Right lung (tissue), 5 donors: ENCODE results near the gene LRP2. TPM values are rescaled to one million over a fixed set of nuclear protein-coding genes. Genes with fewer than 3 reads are reported as not detected.

Experiments used
- DNase-seq, 2 donors: peaks; one replicate each; pipeline ENCODE4 v3.0.0-alpha.2; 2013
- polyA plus RNA-seq, 5 donors: library from polyadenylated mRNA; unstranded; fragments of 120-200 nt; gene quantifications; one replicate each; pipeline versions ENCODE4 v1.2.1 to v1.2.3, GENCODE V29; 2013; ENCODE audit warnings: inconsistent platforms in 1 of 5, low replicate concordance in 1 of 5; ENCODE audit not compliant: insufficient read length in 5 of 5, insufficient read depth in 1 of 5

LRP2 gene
- polyA plus RNA-seq, 5 donors = 1.9 to 4.3 (median 2.9) TPM

DNA sequence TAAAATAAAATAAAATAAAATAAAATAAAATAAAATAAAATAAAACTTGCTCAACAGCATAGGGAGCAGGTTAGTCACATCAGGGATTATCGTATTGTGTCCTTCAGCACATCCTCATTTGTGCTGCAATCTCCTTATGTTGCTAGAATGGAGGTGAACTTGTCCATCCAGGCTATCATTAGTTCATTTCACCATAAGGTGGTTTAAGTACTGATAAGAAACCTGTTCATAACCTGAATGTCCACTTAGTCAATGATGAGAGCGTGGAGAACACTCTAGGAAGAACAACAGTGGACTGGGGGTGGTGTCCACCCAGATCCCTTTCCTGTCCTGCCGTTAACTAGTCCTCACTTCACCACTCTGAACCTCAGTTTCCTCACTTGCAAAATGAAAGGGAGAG, 271.1 kb downstream of the LRP2 start:
- DNase-seq = no peak

DNA sequence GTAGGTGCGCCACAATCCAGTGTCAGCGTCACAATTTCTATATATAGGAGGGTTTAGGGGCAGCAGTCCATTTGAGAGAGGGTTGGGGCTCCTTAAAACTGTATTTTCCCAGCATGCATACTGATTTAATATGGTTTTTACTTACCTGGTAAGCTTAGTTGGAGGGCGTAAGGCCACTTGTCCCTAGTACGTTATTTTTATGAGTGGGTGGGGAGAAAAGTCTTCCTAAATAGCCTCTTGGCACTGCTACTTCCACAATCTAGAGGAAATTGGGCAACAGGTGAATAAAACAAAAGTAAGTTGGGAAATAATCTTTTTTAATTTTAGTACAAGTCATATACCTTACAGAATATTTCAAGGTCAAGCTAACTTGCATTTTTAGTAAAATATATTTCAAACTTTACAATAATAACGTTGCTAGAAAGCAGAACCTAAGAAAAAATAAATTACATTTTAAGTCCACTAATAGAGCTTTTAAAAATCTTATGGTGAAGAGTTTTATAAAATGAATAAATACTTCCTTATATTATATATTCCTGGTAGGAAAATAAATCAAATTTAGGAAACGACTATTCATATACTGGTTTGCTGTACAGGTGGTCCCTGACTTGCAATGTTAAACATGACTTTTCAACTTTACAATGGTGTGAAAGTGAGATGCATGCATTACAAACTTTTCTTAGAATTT, 272.1 kb downstream of the LRP2 start:
- DNase-seq = no peak

DNA sequence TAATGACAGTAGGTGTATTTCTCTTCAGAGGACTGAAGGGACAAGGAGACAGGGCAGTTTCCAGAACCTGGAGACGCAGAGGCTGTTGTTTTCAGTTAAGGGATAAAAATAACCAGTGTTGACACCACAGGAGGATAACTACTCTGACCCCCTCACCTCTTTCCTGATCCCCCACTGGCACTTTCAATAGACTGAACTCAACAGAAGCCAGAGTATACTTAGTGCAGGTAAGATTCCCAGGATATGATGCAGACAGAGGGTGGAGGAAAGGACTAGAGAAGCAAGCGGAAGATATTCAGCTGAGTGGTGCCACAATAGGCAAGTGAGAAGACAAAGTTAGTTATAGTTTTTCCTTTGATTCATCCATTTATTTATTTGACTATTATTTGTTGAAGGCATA, 273.2 kb downstream of the LRP2 start:
- no peak for DNase-seq

DNA sequence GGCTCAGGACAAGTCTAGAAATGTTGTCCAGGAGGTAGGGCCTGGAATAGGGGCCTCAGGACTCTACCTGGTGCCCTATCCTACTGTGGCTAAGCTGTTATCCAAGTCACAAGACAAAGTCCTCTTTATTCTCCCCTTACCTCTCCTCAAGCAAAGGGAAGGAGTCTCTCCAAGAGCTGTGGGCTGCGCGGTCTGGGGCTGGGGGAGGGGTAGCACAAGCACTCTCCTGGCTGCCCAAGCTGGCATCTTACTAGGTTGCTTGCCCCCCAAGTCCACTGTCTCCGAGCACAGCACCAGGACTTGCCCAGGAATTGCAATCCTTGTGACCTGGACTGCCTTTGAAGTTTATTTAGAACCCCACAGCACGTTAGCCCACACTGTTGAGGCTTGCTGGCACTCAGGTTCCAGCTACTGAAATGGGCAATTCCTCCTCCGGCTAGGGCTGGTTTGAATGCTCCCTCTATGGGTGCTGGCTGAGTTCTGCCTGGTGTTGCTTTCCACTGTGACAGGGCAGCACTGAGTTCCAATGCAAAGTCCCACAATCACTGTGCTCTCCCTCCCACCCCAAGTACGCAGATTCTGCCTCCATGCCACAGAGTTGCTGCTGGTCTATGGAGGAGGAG, 274.5 kb downstream of the LRP2 start:
- no peak for DNase-seq

DNA sequence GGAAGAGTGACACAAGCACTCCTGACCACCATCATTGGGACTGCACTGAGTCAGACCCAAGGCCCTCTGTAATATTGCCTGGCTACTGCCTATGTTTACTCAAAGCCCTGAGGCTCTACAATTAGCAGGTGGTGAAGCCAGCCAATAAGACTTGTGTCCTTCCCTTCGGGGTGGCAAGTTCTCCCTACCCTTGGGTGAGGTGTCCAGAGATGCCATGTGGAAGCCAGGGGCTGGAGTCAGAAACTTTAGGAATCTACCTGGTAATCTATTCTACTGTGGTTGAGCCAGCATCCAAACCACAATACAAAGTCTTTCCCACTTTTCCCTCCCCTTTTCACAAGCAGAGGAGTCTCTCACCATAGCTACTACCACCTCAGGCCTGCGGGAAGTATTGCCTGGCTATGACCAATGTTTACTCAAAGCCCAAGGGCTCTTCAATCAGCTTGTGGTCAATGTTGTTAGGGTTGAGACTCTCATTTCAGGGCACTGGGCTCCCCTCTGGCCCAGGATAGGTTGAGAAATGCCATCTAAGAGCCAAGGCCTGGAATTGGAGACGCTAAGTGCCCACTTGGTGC, 275.4 kb downstream of the LRP2 start:
- no peak for DNase-seq

DNA sequence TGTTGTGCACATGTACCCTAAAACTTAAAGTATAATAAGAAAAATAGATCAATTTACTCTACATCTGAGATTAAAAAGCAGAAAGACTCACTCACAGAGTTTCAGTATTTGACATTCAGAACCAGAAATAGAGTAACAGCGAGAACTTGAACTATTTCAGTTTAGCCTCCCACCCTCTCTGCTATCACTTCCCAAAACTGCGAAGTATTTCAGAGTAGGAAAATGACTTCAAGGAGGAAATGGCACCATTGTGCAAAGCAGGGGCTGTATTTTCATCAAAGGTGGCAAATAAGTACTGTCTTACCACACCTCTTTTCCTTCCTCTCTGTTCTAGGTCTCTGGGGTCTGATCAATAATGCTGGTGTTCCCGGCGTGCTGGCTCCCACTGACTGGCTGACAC, 279.3 kb downstream of the LRP2 start:
- DNase-seq = no peak

DNA sequence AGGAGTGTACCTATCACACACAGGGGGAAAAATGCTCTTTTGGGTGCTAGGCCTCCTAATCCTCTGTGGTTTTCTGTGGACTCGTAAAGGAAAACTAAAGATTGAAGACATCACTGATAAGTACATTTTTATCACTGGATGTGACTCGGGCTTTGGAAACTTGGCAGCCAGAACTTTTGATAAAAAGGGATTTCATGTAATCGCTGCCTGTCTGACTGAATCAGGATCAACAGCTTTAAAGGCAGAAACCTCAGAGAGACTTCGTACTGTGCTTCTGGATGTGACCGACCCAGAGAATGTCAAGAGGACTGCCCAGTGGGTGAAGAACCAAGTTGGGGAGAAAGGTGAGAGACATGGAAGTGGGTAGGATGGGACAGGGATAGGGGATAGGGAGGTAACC, 280.8 kb downstream of the LRP2 start:
- no peak for DNase-seq

DNA sequence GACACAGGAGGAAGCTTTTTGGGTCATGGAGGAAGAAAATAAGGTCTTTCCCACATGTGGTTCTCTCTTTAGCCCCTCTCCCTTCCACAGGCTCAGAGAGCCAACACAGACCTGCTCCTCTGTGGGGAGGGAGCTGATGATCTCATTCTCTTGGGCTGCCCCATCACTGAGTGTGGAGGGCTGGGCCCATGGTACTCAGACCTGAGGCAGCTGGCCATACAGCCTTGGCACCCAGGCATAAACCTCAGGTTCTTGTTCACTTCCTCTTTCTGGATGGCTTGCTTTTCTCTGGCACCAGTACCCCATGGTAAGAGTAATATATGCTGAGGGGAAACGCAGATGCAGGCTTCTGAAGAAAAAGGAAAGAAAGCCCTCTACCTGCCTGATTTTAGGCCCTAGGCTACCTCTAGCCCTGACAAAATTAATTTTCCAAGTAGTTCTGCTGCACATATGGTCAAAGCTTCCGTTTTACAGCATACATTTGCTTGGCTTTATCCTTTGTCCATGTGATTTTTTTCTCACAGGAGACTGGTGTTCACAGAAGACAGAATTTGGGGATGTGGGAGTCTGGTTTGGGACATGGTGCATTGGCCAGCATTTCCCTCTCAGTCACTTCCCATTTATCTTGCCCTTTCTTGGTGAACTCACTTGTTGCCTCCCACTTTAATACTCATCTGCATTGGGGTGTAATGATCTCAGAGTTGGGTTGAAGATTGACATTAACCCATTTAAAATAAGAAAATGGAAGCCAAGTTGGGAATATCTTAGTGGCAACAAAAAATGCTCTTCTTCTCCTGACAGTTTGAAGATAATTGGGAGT, 281.9 kb downstream of the LRP2 start:
- no peak for DNase-seq

DNA sequence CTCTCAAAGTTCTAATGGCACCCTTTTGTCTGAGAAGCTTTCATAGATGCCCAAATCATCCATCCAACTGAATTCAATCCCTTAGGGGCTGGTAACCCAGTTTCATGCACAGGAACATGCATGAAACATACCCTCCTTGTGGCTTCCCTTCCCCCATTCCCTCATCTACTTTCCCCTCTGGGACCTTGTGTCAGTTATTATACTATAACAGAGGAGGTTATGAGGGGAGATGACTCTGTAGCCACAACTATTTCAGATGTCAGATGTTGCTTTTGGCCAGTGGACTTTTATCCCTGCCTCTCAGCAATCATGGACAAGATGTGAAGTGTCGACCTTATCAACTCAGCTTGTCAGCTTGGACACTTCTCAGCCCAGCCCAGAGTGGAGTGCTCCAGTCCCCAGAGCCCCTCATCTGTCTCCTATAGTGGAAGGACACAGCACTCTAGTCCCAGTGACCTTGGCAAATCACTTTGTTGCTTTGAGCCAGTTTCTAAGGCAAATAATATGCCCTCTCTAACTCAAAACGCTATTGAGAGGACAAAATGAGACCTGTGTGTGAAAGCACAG, 284.6 kb downstream of the LRP2 start:
- DNase-seq = no peak

Other genes starting within 250 kb of the LRP2 start
- gene BBS5, start 117.0 kb upstream of the LRP2 start, polyA plus RNA-seq = 10 to 100 TPM; 10.2 to 17.8 (median 14.7) TPM
- 100 to 1,000 TPM in 1 of 5 donors, 1 to 10 TPM in 4; 1.2 to 126 (median 2.8) TPM for gene KLHL41, start 147.2 kb upstream of the LRP2 start, polyA plus RNA-seq
- 10 to 100 TPM; 33.7 to 46.5 (median 41.4) TPM for gene FASTKD1, start 211.3 kb upstream of the LRP2 start, polyA plus RNA-seq
- 100 to 1,000 TPM in 1 of 5 donors, 10 to 100 TPM in 4; 63.2 to 111 (median 94.8) TPM for gene PPIG, start 221.8 kb upstream of the LRP2 start, polyA plus RNA-seq